ENCODE data around the gene GCC1. TPM values are rescaled to one million over a fixed set of nuclear protein-coding genes. Genes with fewer than 3 reads are reported as not detected.

GCC1 gene
- total RNA-seq, 1 donor from 2014 or later, result 19.0 TPM

DNA sequence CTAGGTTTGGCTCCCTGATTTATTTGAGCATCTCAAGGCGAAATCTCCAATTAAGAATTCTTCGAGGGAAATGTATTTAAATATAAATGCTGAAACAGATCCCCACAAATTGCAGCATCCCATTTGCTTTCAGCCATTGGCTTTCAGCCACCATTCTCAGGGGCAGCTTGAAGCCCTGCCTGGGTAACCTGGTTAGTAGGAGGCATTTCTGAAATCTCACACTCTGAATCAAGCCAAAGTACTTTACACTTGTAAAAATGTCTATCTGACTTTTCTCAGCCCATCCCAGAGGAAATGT lies 49.1 kb downstream of the GCC1 start:
- DNase-seq (ENCODE audit: low spot score), result no peak

DNA sequence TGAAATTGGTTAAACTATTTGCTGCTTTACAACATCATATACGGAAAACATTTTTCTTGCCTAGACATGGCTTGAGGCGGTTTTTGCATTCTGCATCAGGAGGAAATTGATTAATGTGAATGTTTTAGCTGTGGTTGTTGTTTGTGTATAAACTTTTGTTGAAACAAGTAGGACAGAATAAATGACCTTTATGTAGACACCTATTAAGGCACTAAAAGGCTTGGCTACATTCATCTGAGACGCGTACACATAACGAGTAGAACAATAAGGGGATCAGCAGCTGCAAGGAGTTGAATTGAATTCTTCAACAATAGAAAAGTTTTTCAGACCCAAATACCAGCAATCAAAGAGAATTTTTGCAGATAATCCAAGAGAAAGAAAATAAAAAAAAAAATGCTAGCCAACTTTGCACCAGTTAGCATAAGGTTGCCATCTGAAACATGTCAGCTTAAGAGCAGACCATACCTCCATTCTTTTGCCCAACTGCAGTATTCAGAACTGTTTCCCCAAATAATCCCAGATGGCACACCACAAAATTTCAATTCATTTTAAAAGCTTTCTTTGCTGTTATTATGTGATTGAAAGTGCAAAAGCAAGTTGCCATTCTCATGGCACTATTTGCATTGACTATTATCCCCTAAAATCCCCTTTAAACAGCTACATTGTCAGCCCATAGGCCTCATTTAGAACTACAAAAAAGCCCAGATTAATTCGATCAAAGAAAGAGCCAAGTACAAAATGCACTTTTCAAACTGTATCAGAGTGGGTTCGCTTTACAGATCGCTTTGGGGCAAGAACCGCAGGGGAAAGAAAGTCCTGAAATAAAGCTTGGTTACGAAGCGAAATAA lies 49.6 kb downstream of the GCC1 start:
- DNase-seq (ENCODE audit: low spot score), result no peak

DNA sequence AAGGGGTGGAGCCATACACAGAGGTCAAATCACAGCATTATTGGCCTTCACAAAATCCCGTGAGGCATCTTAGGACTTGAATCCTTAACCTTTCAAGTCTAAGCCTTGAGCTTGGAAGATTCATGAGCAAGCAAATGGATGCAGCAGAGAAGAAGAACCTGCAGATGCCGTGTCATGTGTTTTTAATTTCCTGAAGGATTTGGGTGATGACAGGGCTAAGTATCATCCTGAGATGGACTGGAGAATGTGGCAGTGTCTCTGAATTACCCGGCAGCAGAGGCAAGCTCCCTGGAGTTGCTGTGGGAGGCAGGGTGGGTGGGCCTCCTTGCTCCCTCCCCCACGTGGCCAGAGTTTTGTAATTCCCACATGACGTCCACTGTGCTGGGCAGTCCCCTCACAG lies 50.8 kb downstream of the GCC1 start:
- no peak for DNase-seq (ENCODE audit: low spot score)

GRCh38 chr7:127532736-127533135 lies 52.7 kb downstream of the GCC1 start:
- DNase-seq (ENCODE audit: low spot score), result no peak

DNA sequence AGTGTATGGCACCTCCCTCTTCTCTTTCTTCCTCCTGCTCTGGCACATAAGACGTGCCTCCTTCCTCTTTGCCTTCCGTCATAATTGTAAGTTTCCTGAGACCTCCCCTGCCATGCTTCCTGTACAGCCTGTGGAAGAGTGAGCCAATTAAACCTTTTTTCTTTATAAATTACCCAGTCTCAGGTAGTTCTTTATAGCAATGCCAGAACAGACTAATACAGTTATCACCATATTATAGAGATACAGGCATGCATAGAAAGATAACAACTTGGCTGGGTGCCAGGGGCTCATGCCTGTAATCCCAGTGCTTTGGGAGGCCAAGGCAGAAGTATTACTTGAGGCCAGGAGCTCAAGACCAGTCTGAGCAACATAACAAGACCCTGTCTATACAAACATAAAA lies 53.2 kb downstream of the GCC1 start:
- no peak for DNase-seq (ENCODE audit: low spot score)

Other genes starting within 250 kb of the GCC1 start
- 33.9 TPM for gene ZNF800, start 192.9 kb downstream of the GCC1 start, total RNA-seq
- gene ARF5, start 2.8 kb upstream of the GCC1 start, total RNA-seq, result 129 TPM
- gene FSCN3, start 8.1 kb upstream of the GCC1 start, total RNA-seq, result not detected
- gene PAX4, start 32.5 kb upstream of the GCC1 start, total RNA-seq, result not detected
- gene SND1, start 66.6 kb upstream of the GCC1 start, total RNA-seq, result 136 TPM